H1 (cell line): ENCODE results near the gene MBD3L4. TPM values are rescaled to one million over a fixed set of nuclear protein-coding genes. Genes with fewer than 3 reads are reported as not detected.

Experiments used
- BCL11A ChIP-seq, 2 experiments: IDR thresholded peaks; one replicate each; pipeline ENCODE4 v1.6.1; 2011; ENCODE audit warnings: low read depth in 2 of 2, low read length in 2 of 2, mild to moderate bottlenecking in 2 of 2
- KDM4A ChIP-seq: IDR thresholded peaks from one replicate; pipeline ENCODE4 v1.7.1; 2012; ENCODE audit warnings: low read depth, mild to moderate bottlenecking, moderate library complexity, low read length, inconsistent platforms; ENCODE audit not compliant: severe bottlenecking
- polyA plus RNA-seq, 7 experiments: library from polyadenylated mRNA; depleted of rRNA in 3 of 7; stranded (reverse) in 5 of 7; unstranded in 2 of 7; fragments of >200 nt in 5 of 7; fragments of 200-250 nt in 2 of 7; gene quantifications; 1 replicate in 5 of 7; 2 replicates in 1 of 7; 4 replicates in 1 of 7; pipeline versions ENCODE4 v1.2.1 to v1.2.3, GENCODE V29; 2011 to 2013; ENCODE audit warnings: missing spikeins in 2 of 7, mixed read lengths in 2 of 7
- total RNA-seq: library from RNA; stranded (reverse); fragmentation: NEBNext Ultra II Directional; extraction: Animal tissue kit (Norgen Biotek cat#: 25700); gene quantifications from 2 replicates; pipeline ENCODE4 v1.2.1, GENCODE V29; 2021

The MBD3L4 gene
- total and polyA plus RNA-seq, 2 of the 8 experiments (the other 6 are each of a cell fraction or from before 2014, with no cell fraction given), result not detected

GRCh38 chr19:7013678-7014077, 26.3 kb downstream of the MBD3L4 start (continued):
- TF ChIP-seq KDM4A (no peak), BCL11A (IDR thresholded peaks at IDR 0.05; ENCODE audit: low read depth in 2 of 2, low read length in 2 of 2) (no peak)
